WERI-Rb-1 (cell line): ENCODE data around the gene LRP3.

ENCODE experiments used
- DNase-seq: peaks from one replicate; pipeline ENCODE4 v3.0.0-alpha.2; 2020
- H3K27ac ChIP-seq: fragments of 250-450 bp; sonication (Bioruptor Pico); 2 replicates; pipeline ENCODE4 v1.5.1; 2020; ENCODE audit warnings: mild to moderate bottlenecking, moderate library complexity
- H3K27me3 ChIP-seq: fragments of 250-450 bp; sonication (Bioruptor Pico); 2 replicates; pipeline ENCODE4 v1.5.1; 2021; ENCODE audit warnings: mild to moderate bottlenecking, low read depth, moderate library complexity; ENCODE audit not compliant: insufficient read depth, severe bottlenecking
- H3K36me3 ChIP-seq: fragments of 250-450 bp; sonication (Bioruptor Pico); 2 replicates; pipeline ENCODE4 v1.5.1; 2020; ENCODE audit warnings: mild to moderate bottlenecking, moderate library complexity
- H3K4me3 ChIP-seq: 2 replicates; pipeline ENCODE4 v1.5.1; 2011; ENCODE audit warnings: low read depth, mild to moderate bottlenecking, control low read depth, low read length
- H3K9me3 ChIP-seq: fragments of 250-450 bp; sonication (Bioruptor Pico); 2 replicates; pipeline ENCODE4 v1.5.1; 2021; ENCODE audit warnings: mild to moderate bottlenecking, moderate library complexity; ENCODE audit not compliant: severe bottlenecking
- TF ChIP-seq, protein P1 (sequence below): IDR thresholded peaks from 2 replicates; pipeline ENCODE4 v1.5.1; 2011; ENCODE audit warnings: low read depth, mild to moderate bottlenecking, control low read depth, inconsistent platforms, low read length

Gene LRP3

DNA sequence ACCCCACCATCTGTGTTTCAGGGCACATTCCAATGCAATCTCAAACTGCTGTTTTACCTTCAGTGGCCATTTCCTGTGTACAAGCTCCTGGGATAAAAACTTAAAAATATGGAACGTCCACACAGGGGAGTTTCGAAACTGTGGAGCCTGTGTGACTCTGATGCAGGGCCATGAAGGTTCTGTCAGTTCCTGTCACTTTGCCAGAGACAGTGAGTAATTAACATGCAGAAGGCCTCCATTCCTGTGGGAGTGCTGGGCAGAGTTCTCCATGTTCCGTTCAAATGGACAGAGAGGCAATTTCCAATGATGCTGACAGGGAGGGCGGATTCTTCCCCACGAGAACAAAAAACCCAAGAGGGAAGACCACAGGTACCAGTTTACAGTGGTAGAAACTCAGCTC, 37.8 kb upstream of the LRP3 start:
- DNase-seq, result no peak
- Histone ChIP-seq H3K9me3 (no peaks in the 10 kb centered on the region), H3K4me3 (no peak overlapping the region), H3K27me3 (no peaks in the 10 kb centered on the region), H3K36me3 (no peaks in the 10 kb centered on the region), H3K27ac (no peak overlapping the region)
- TF ChIP-seq, protein P1, sequence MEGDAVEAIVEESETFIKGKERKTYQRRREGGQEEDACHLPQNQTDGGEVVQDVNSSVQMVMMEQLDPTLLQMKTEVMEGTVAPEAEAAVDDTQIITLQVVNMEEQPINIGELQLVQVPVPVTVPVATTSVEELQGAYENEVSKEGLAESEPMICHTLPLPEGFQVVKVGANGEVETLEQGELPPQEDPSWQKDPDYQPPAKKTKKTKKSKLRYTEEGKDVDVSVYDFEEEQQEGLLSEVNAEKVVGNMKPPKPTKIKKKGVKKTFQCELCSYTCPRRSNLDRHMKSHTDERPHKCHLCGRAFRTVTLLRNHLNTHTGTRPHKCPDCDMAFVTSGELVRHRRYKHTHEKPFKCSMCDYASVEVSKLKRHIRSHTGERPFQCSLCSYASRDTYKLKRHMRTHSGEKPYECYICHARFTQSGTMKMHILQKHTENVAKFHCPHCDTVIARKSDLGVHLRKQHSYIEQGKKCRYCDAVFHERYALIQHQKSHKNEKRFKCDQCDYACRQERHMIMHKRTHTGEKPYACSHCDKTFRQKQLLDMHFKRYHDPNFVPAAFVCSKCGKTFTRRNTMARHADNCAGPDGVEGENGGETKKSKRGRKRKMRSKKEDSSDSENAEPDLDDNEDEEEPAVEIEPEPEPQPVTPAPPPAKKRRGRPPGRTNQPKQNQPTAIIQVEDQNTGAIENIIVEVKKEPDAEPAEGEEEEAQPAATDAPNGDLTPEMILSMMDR, result no peak

DNA sequence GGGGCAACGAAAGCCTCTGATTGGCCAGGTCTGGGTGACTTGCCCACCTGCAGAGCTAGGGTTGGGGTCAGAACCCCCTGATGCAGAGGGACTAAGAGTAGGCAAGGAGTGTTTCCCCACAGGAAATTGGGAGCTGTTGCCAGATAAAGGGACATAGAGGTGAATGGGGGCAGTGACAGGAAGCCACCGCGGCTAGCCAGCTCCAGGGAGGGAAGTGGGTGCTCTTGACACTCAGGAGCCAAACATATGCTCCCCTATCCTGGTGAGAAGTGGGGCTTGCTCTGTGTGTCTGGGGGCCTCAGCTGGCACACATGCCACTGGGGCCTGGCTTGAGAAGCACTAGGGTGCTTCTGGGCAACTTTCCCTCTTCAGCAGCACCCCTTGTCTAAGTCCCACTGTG, 36.2 kb upstream of the LRP3 start:
- no peak for DNase-seq
- Histone ChIP-seq H3K27me3 (no peaks in the 10 kb centered on the region), H3K27ac (no peak overlapping the region), H3K9me3 (no peaks in the 10 kb centered on the region), H3K4me3 (no peak overlapping the region), H3K36me3 (no peaks in the 10 kb centered on the region)
- TF ChIP-seq, protein P1, result no peak

DNA sequence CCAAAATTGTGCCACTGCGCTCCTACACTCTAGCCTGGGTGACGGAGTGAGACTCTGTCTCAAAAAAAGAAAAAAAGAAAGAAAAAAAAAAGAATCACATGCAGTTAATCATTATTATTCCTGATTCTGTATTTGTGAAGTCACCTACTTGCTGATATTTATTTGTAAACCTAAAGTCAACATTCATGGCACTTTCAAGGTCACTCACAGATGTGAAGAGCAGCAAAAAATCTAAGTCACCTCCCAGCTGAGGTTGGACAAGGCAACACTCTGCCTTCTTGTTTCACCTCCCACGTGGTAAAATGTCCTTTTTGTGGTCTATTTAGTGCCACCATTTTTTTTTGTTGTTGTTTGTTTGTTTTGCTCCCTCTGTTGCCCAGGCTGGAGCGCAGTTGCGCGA, 35.8 kb upstream of the LRP3 start:
- TF ChIP-seq, protein P1, result no peak
- Histone ChIP-seq H3K4me3 (no peak overlapping the region), H3K9me3 (no peaks in the 10 kb centered on the region), H3K27ac (no peak overlapping the region), H3K36me3 (no peaks in the 10 kb centered on the region), H3K27me3 (no peaks in the 10 kb centered on the region)
- no peak for DNase-seq

DNA sequence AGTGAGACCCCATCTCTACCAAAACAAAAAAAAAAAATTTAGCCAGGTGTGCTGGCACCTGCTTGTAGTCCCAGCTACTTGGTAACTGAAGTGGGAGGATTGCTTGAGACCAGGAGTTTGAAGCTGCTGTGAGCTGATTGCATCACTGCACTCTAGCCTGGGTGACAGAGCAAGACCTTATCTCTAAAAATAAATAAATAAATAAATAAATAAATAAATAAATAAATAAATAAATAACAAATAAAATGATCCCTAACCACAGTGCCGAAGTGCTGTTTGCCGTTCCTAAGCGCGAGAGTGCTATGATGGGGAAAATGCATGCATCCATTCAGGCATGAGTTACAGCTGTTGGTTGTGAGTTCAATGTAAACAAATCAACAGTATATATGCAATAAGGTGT, 35.0 kb upstream of the LRP3 start:
- H3K9me3 ChIP-seq, result no peaks in the 10 kb centered on the region
- no peak for DNase-seq
- TF ChIP-seq, protein P1, result no peak
- H3K27me3 ChIP-seq, result no peaks in the 10 kb centered on the region
- no peaks in the 10 kb centered on the region for H3K36me3 ChIP-seq
- no peak overlapping the region for H3K4me3 ChIP-seq
- no peak overlapping the region for H3K27ac ChIP-seq

DNA sequence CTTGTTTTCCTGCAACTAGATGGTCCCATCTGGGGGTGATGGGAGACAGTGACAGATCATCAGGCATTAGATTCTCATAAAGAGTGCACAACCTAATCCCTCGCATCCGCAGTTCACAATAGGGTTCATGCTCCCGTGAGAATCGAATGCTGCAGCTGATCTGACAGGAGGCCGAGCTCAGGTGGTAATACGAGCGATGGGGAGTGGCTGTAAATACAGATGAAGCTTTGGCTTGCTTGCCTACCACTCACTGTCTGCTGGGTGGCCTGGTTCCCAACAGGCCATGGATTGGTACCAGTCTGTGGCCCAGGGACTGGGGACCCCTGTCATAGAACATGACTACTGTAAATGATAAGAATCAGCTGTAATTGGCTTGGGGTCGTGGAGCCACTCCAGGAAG, 34.2 kb upstream of the LRP3 start:
- Histone ChIP-seq H3K27me3 (no peaks in the 10 kb centered on the region), H3K9me3 (no peaks in the 10 kb centered on the region), H3K4me3 (no peak overlapping the region), H3K27ac (no peak overlapping the region), H3K36me3 (no peaks in the 10 kb centered on the region)
- TF ChIP-seq, protein P1, result no peak
- DNase-seq, result no peak

DNA sequence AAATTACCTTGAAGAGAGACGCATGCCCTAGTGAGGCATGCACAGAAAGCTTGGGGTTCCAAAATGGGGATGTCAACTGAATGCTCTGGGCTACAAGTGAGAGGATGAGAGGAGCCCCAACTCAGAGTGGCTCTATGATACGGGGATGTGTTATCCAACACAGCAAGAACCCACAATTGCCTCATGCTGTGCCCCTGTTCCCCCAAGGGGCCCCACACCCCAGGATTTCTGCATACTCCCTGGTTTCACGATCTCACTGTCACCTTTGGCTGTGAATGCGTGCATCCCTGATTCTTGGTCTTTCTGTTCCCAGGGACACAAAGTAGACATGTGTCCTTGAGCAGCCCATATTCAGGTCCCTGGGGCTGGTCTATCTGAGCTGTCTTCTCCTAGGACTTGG, 32.9 kb upstream of the LRP3 start:
- Histone ChIP-seq H3K27me3 (no peaks in the 10 kb centered on the region), H3K27ac (no peak overlapping the region)

More for the DNA sequence above, 32.9 kb upstream of the LRP3 start:
- H3K9me3 ChIP-seq, result no peaks in the 10 kb centered on the region
- TF ChIP-seq, protein P1, result no peak
- no peak for DNase-seq
- no peaks in the 10 kb centered on the region for H3K36me3 ChIP-seq
- H3K4me3 ChIP-seq, result no peak overlapping the region
